Gastrocnemius medialis (tissue), 4 donors: Measurements from ENCODE around the gene CBFA2T2.

Experiments used
- POLR2A ChIP-seq, 2 donors: fragments of 450-650 bp; IDR thresholded peaks; one replicate each; pipeline ENCODE4 v1.6.1; 2017; ENCODE audit warnings: antibody characterized with exemption in 2 of 2, mild to moderate bottlenecking in 2 of 2, moderate library complexity in 2 of 2
- TF ChIP-seq, protein P1 (sequence below), 5 experiments: fragments of 450-650 bp in 3 of 5; fragments of 200-600 bp in 2 of 5; sonication (generic) in 2 of 5; IDR thresholded peaks in 4 of 5; conservative IDR thresholded peaks in 1 of 5; 1 replicate in 4 of 5; 2 replicates in 1 of 5; pipeline ENCODE4 v1.5.1; 2016 to 2019; ENCODE audit warnings: antibody characterized with exemption in 5 of 5, mild to moderate bottlenecking in 3 of 5, moderate library complexity in 3 of 5

DNA sequence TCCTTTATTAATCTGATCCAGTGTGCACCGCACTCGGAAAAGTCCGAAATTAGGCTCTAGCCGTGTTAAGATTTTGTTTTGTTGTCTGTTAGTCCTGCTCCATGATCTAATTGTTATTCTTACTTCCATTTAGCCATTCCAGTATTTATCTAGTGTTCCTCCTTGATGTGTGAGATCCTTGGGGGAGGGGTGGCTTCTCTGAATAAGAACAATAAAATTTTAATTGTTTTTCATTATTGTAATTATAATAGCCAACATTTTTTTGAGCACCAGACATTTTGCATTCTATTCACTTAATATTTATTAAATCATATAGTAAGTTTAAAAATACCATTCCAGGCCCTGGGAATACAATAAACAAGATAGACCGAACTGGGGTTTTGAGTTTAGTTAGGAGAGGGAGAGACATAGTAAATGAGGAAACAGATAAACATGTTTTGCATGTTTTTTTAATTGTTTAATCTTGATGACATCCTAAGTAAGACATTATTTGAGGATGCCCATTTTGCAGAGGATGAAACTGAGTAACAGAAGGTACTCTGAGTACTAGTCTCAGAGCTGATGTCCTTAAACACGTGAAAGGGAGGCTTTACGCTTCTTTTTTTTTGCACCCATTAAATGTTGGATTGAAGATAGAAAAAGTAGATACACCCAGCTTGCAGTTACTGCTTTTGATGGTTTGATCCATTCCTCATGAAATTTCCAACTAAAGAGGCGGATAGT lies 1.2 kb downstream of the CBFA2T2 start:
- TF ChIP-seq, protein P1, sequence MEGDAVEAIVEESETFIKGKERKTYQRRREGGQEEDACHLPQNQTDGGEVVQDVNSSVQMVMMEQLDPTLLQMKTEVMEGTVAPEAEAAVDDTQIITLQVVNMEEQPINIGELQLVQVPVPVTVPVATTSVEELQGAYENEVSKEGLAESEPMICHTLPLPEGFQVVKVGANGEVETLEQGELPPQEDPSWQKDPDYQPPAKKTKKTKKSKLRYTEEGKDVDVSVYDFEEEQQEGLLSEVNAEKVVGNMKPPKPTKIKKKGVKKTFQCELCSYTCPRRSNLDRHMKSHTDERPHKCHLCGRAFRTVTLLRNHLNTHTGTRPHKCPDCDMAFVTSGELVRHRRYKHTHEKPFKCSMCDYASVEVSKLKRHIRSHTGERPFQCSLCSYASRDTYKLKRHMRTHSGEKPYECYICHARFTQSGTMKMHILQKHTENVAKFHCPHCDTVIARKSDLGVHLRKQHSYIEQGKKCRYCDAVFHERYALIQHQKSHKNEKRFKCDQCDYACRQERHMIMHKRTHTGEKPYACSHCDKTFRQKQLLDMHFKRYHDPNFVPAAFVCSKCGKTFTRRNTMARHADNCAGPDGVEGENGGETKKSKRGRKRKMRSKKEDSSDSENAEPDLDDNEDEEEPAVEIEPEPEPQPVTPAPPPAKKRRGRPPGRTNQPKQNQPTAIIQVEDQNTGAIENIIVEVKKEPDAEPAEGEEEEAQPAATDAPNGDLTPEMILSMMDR (IDR thresholded peaks at IDR 0.05 in 4 of 5, conservative IDR thresholded peaks at IDR 0.05 in 1 of 5), result no peak
- TF ChIP-seq POLR2A (IDR thresholded peaks at IDR 0.05), result no peak
